Renal cortical epithelial cell (primary cell): ENCODE results near the gene CYP4F2. TPM values are rescaled to one million over a fixed set of nuclear protein-coding genes. Genes with fewer than 3 reads are reported as not detected.
"Not testable (repeated sequence)": the region's sequence is repeated elsewhere in the genome, so short reads cannot be mapped to it uniquely, and the experiment has no call there.

ENCODE experiments used
- DNase-seq: peaks from one replicate; pipeline ENCODE4 v3.0.0-alpha.2; 2011; ENCODE audit warnings: low read depth
- total RNA-seq: library from RNA; depleted of rRNA; stranded (reverse); fragments of >200 nt; gene quantifications from 2 replicates; pipeline ENCODE4 v1.2.3, GENCODE V29; 2014

The CYP4F2 gene
- total RNA-seq, 1 donor from 2014 or later, result 0.05 TPM

DNA sequence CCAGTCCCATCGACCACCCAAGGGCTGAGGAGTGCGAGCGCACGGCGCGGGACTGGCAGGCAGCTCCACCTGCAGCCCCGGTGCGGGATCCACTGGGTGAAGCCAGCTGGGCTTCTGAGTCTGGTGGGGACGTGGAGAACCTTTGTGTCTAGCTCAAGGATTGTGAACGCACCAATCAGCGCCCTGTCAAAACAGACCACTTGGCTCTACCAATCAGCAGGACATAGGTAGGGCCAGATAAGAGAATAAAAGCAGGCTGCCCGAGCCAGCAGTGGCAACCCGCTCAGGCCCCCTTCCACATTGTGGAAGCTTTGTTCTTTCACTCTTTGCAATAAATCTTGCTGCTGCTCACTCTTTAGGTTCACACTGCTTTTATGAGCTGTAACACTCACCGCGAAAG, 2.2 kb upstream of the CYP4F2 start:
- not testable (repeated sequence) for DNase-seq

DNA sequence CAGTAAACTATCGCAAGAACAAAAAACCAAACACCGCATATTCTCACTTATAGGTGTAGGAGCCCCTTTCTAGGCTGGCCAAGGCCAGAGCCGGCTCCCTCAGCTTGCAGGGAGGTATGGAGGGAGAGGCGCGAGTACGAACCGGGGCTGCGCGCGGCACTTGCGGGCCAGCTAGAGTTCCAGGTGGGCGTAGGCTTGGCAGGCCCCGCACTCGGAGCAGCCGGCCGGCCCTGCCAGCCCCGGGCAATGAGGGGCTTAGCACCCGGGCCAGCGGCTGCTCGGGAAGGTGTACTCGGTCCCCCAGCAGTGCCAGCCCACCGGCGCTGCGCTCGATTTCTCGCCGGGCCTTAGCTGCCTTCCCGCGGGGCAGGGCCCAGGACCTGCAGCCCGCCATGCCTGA, 1.7 kb upstream of the CYP4F2 start:
- DNase-seq, result not testable (repeated sequence)

GRCh38 chr19:15897026-15897737, 692 bp downstream of the CYP4F2 start:
- no peak for DNase-seq

DNA sequence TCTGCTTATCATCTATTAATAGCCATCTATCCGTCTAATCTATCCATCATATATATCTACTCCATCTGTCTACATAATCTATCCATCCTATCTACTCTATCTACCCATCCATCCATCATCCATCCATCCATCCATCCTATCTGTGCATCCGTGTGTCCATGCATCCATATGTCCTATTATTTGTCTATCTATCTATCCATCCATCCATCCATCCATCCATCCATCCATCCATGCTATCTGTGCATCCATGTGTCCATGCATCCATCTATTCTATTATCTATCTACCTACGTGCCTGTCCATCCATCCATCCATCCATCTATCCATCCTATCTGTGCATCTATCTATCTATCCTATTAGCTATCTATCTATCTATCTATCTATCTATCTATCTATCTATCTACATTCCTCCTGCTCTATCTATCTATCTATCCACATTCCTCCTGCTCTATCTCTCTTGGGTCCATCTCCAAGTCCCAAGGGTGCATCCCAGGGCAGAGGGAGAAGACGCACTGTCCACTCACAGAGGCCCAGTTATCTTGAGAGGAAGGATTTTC, 1.9 kb downstream of the CYP4F2 start:
- DNase-seq, result no peak

- no peak for DNase-seq
Measured at GRCh38 chr19:15894359-15894758, 3.5 kb downstream of the CYP4F2 start.

- no peak for DNase-seq
Measured at GRCh38 chr19:15893477-15893876, 4.4 kb downstream of the CYP4F2 start.

GRCh38 chr19:15892012-15892411, 5.9 kb downstream of the CYP4F2 start:
- no peak for DNase-seq

- DNase-seq, result no peak
Measured at GRCh38 chr19:15891434-15891833, 6.4 kb downstream of the CYP4F2 start.

DNA sequence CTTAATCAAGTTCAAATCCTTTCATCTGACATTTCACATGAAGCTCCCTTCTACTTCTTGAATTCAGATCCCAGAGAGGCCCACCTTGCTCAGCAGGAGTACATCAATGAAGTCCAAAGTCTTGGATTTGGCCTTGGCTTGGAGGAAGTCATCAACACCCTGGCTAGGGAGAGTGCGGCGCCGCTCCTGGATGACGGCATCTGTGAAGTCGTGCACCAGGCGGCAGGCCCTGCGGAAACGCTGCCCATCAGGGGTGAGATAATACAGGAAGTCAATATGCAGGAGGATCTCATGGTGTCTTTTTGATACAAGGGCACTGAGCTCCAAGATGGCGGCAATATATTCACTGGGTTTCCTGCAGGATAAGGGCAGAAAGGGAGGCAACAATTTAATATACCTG, 8.5 kb downstream of the CYP4F2 start:
- DNase-seq, result not testable (repeated sequence)

GRCh38 chr19:15885919-15886318, 12.0 kb downstream of the CYP4F2 start:
- no peak for DNase-seq

GRCh38 chr19:15885167-15885566, 12.7 kb downstream of the CYP4F2 start:
- DNase-seq, result no peak

GRCh38 chr19:15883329-15883728, 14.5 kb downstream of the CYP4F2 start:
- DNase-seq, result not testable (repeated sequence)

GRCh38 chr19:15874821-15875474, 22.9 kb downstream of the CYP4F2 start:
- no peak for DNase-seq

DNA sequence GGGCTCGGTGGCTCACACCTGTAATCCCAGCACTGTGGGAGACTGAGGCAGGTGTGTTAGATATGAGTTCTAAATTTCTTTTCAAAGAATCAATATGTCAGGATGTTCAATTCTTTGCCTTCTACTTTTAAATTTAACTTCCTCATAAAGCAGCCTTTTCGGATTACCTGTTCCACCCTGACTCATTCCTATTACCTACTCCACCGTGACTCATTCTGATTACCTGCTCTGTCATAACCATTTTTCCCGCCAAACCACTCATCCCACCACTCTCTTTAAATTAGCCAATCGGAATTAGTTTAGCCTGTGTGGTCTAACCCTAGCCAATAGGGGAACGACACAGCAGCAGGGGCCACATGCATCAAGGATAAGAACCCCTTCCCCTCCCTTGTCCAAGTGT, 24.1 kb downstream of the CYP4F2 start:
- DNase-seq, result not testable (repeated sequence)

DNA sequence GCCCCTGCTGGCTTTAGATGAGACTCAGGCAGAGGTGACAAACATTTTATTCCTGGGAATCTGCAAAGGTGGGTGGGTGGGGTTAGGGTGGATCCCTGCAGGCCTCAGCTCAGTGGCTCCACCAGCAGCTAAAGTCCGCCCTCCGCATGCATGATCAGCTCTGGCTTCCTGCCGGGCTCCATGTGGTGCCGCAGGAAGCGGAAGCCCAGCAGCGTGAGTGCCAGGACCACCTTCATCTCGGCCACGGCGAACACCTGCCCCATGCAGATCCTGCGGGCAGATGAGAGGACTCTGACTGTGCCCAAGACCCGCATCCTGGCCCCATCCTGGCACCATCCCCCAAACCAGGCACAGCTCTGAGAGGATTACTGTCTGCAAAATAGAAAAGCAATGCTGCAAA, 26.3 kb downstream of the CYP4F2 start:
- no peak for DNase-seq

DNA sequence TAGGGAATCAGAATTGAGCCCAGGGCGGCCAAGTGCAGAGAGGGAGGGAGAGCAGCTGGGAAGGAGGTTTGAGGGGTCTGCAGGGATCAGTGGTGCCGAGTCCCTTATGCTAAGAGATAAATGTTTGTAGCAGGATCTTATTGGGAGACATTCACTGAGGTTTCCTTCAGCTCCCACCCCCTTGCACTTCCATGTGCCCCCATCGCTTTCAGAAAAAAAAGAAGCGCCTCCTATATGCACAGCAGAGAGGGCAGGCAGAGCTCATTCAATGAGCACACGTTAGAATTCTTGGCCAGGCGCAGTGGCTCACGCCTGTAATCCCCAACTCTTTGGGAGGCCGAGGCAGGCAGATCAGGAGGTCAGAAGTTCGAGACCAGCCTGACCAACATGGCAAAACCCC, 28.0 kb downstream of the CYP4F2 start:
- no peak for DNase-seq

- DNase-seq, result peak; percentile 59
Measured at GRCh38 chr19:15869109-15869555, 28.7 kb downstream of the CYP4F2 start.

- DNase-seq, result peak; percentile 41
Measured at GRCh38 chr19:15866636-15867035, 31.2 kb downstream of the CYP4F2 start.

GRCh38 chr19:15864824-15865223, 33.0 kb downstream of the CYP4F2 start:
- DNase-seq, result no peak

- peak; percentile 49 for DNase-seq
Measured at GRCh38 chr19:15863272-15863671, 34.6 kb downstream of the CYP4F2 start.

DNA sequence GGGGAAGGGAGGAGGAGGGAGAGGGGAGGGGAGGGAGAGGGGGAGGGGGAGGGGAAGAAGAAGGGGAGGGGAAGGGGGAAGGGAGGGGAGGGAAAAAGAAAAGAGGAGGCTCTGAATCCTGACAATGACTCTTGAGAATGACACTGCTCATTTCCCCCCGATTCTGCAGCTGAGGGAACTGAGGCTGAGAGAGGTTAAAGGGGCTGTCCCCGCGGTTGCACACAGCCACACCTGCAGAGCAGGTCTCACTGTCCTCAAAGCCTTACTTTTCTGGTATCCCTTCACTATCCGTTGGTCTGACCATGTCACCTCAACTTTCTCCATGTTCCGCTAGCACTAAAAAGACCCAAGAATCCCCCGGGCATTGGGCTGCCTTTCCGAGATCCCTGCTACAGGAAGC, 35.4 kb downstream of the CYP4F2 start:
- DNase-seq, result no peak

DNA sequence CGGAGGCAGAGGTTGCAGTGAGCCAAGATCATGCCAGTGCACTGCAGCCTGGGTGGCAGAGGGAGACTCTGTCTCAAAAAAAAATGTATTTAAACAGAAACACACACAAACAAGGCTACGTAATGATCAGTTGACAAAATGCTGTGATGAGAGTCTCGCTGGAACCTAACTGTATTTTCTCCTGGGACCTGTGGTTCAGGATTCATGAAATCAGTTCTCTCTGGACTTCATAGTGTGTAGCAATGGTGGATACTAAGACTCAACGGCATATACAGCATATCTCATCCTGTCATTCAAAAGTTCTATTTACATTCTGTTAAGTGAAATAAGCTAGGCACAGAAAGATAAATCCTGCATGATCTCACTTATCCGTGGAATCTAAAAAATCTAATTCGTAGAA, 37.4 kb downstream of the CYP4F2 start:
- no peak for DNase-seq

DNA sequence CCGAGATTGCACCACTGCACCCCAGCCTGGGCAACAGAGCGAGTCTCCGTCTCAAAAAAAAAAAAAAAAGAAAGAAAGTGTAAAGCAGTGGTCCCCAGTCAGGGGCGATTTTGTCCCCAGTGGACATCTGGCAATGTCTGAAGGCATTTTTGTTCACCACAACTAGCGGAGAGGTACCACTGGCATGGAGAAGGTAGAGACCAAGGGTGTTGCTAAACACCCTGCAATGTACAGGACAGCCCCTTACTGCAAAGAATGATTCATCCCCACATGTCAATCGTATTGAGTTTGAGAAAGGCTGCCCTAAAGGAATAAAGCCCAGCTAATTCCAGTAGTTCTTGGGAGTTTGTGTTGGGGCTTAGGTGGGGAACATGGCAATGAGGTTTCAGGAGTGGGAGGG, 38.7 kb downstream of the CYP4F2 start:
- DNase-seq, result no peak
